H1 (cell line): Measurements from ENCODE around the gene CSRP3. TPM values are rescaled to one million over a fixed set of nuclear protein-coding genes. Genes with fewer than 3 reads are reported as not detected.

Experiments
- ATF3 ChIP-seq: IDR thresholded peaks from 2 replicates; pipeline ENCODE4 v1.6.1; 2011; ENCODE audit warnings: low read depth, mild to moderate bottlenecking, low read length; ENCODE audit not compliant: insufficient read depth
- BACH1 ChIP-seq: IDR thresholded peaks from 2 replicates; pipeline ENCODE4 v1.6.1; 2012; ENCODE audit warnings: low read length, improper control_type of control experiment
- BCL11A ChIP-seq, 2 experiments: IDR thresholded peaks; one replicate each; pipeline ENCODE4 v1.6.1; 2011; ENCODE audit warnings: low read depth in 2 of 2, low read length in 2 of 2, mild to moderate bottlenecking in 2 of 2
- CEBPB ChIP-seq: IDR thresholded peaks from 2 replicates; pipeline ENCODE4 v1.6.1; 2012; ENCODE audit warnings: low read depth, low read length
- CREB1 ChIP-seq: IDR thresholded peaks from 2 replicates; pipeline ENCODE4 v1.6.1; 2012; ENCODE audit warnings: inconsistent platforms
- GABPA ChIP-seq: IDR thresholded peaks from 2 replicates; pipeline ENCODE4 v1.6.1; 2011; ENCODE audit warnings: mild to moderate bottlenecking, low read length, moderate library complexity, borderline replicate concordance; ENCODE audit not compliant: insufficient read depth
- GTF2F1 ChIP-seq: IDR thresholded peaks from 2 replicates; pipeline ENCODE4 v1.6.1; 2012; ENCODE audit warnings: low read depth, low read length, improper control_type of control experiment, borderline replicate concordance
- HDAC6 ChIP-seq: IDR thresholded peaks from one replicate; pipeline ENCODE4 v1.7.1; 2012; ENCODE audit warnings: low read depth, mild to moderate bottlenecking, inconsistent platforms, low read length, moderate library complexity
- JUN ChIP-seq: IDR thresholded peaks from 2 replicates; pipeline ENCODE4 v1.6.1; 2011; ENCODE audit warnings: low read depth, mild to moderate bottlenecking, improper control_type of control experiment, low read length
- PHF8 ChIP-seq: fragments of 200-600 bp; sonication (generic); conservative IDR thresholded peaks from 2 replicates; pipeline ENCODE4 v1.7.1; 2012; ENCODE audit warnings: low read depth, mild to moderate bottlenecking, inconsistent platforms, low read length, moderate library complexity
- RBBP5 ChIP-seq: IDR thresholded peaks from 2 replicates; pipeline ENCODE4 v1.7.1; 2012; ENCODE audit warnings: low read depth, mild to moderate bottlenecking, inconsistent platforms, low read length, moderate library complexity, borderline replicate concordance
- RFX5 ChIP-seq: IDR thresholded peaks from 2 replicates; pipeline ENCODE4 v1.6.1; 2011; ENCODE audit warnings: low read depth, low read length, improper control_type of control experiment, borderline replicate concordance
- RXRA ChIP-seq: IDR thresholded peaks from 2 replicates; pipeline ENCODE4 v1.6.1; 2011; ENCODE audit warnings: low read depth, mild to moderate bottlenecking, low read length, moderate library complexity; ENCODE audit not compliant: insufficient read depth
- SAP30 ChIP-seq: fragments of 300-600 bp; sonication (generic); IDR thresholded peaks from 2 replicates; pipeline ENCODE4 v1.7.1; 2012; ENCODE audit warnings: low read length, moderate library complexity, mild to moderate bottlenecking, inconsistent platforms; ENCODE audit not compliant: insufficient read depth, insufficient replicate concordance
- SIN3A ChIP-seq, 2 experiments: IDR thresholded peaks in 1 of 2; conservative IDR thresholded peaks in 1 of 2; 2 replicates each; pipeline ENCODE4 v1.6.1; 2011 to 2012; ENCODE audit warnings: low read length in 2 of 2, improper control_type of control experiment in 1 of 2, low read depth in 1 of 2, mild to moderate bottlenecking in 1 of 2
- SP1 ChIP-seq: IDR thresholded peaks from 2 replicates; pipeline ENCODE4 v1.6.1; 2011; ENCODE audit warnings: low read depth, low read length
- SRF ChIP-seq: IDR thresholded peaks from 2 replicates; pipeline ENCODE4 v1.6.1; 2011; ENCODE audit warnings: mild to moderate bottlenecking, low read depth, low read length, moderate library complexity
- SUZ12 ChIP-seq: fragments of 200-600 bp; sonication (generic); IDR thresholded peaks from 2 replicates; pipeline ENCODE4 v1.6.1; 2012; ENCODE audit warnings: mild to moderate bottlenecking, inconsistent platforms, low read length, moderate library complexity, mixed read lengths
- TAF1 ChIP-seq: IDR thresholded peaks from 2 replicates; pipeline ENCODE4 v1.6.1; 2011; ENCODE audit warnings: mild to moderate bottlenecking, low read depth, low read length
- TBP ChIP-seq: IDR thresholded peaks from 2 replicates; pipeline ENCODE4 v1.6.1; 2011; ENCODE audit warnings: low read depth, low read length, improper control_type of control experiment
- TCF12 ChIP-seq: IDR thresholded peaks from 2 replicates; pipeline ENCODE4 v1.6.1; 2011; ENCODE audit warnings: low read depth, mild to moderate bottlenecking, low read length
- TEAD4 ChIP-seq: IDR thresholded peaks from 2 replicates; pipeline ENCODE4 v1.6.1; 2012; ENCODE audit warnings: low read depth, low read length, inconsistent platforms, mixed read lengths
- ZNF274 ChIP-seq: IDR thresholded peaks from 2 replicates; pipeline ENCODE4 v1.7.0; 2012; ENCODE audit warnings: low read length, borderline replicate concordance; ENCODE audit errors: extremely low read depth
- polyA plus RNA-seq, 7 experiments: library from polyadenylated mRNA; depleted of rRNA in 3 of 7; stranded (reverse) in 5 of 7; unstranded in 2 of 7; fragments of >200 nt in 5 of 7; fragments of 200-250 nt in 2 of 7; gene quantifications; 1 replicate in 5 of 7; 2 replicates in 1 of 7; 4 replicates in 1 of 7; pipeline versions ENCODE4 v1.2.1 to v1.2.3, GENCODE V29; 2011 to 2013; ENCODE audit warnings: missing spikeins in 2 of 7, mixed read lengths in 2 of 7
- total RNA-seq: library from RNA; stranded (reverse); fragmentation: NEBNext Ultra II Directional; extraction: Animal tissue kit (Norgen Biotek cat#: 25700); gene quantifications from 2 replicates; pipeline ENCODE4 v1.2.1, GENCODE V29; 2021

The CSRP3 gene
- total and polyA plus RNA-seq, 2 of the 8 experiments (the other 6 are each of a cell fraction or from before 2014, with no cell fraction given), result not detected

GRCh38 chr11:19240420-19241259 is 38.9 kb upstream of the CSRP3 start, which contains the start of gene E2F8 (continued):
- TF ChIP-seq SIN3A (conservative IDR thresholded peaks at IDR 0.05 in 1 of 2, IDR thresholded peaks at IDR 0.05 in 1 of 2; ENCODE audit: low read depth in 1 of 2, low read length in 2 of 2), result peak; percentile 54 to 85; a peak in 2 of 4 replicates
- no peak for TF ChIP-seq GABPA
- TF ChIP-seq GTF2F1, result no peak
- TF ChIP-seq BCL11A (IDR thresholded peaks at IDR 0.05; ENCODE audit: low read depth in 2 of 2, low read length in 2 of 2), result no peak
- peak; percentile 36; the same call in 1 of the 2 replicates for TF ChIP-seq RBBP5
- TF ChIP-seq JUN, result no peak
- peak; percentile 58 for TF ChIP-seq SAP30
- no peak for TF ChIP-seq SRF
- TF ChIP-seq ATF3, result no peak
- TF ChIP-seq CREB1, result no peak
- no peak for TF ChIP-seq TBP
- peak; percentile 86 for TF ChIP-seq SP1
- TF ChIP-seq TCF12, result no peak
- TF ChIP-seq CEBPB, result no peak
- no peak for TF ChIP-seq RFX5
- TF ChIP-seq PHF8, result 0 out of 2 replicates have a peak, but pooled peaks have one; percentile 10
- no peak for TF ChIP-seq RXRA
- no peak for TF ChIP-seq SUZ12
- peak; percentile 43; the same call in 1 of the 2 replicates for TF ChIP-seq TAF1
- no peak for TF ChIP-seq HDAC6
- TF ChIP-seq TEAD4, result no peak
- no peak for TF ChIP-seq ZNF274
- peak; percentile 23; the same call in 1 of the 2 replicates for TF ChIP-seq BACH1
